Measurements from ENCODE around the gene ZFR.
A peak's percentile ranks its signal among the peaks of the same experiment; 100 is the strongest.
"Not testable (repeated sequence)": the region's sequence is repeated elsewhere in the genome, so short reads cannot be mapped to it uniquely, and the experiment has no call there.

Gene ZFR

GRCh38 chr5:32450952-32451351 lies 6.4 kb upstream of the ZFR start:
- DNase-seq: no peak

GRCh38 chr5:32449262-32449661 lies 4.7 kb upstream of the ZFR start:
- DNase-seq: no peak

GRCh38 chr5:32446630-32447029 lies 2.1 kb upstream of the ZFR start:
- peak; percentile 39 to 49 (median 48) for DNase-seq

- DNase-seq: no peak
These were observed 1.5 kb upstream of the ZFR start for GRCh38 chr5:32445831-32446614.

GRCh38 chr5:32445287-32445758 lies 783 bp upstream of the ZFR start:
- DNase-seq: no peak

GRCh38 chr5:32443541-32444430 lies 754 bp downstream of the ZFR start:
- DNase-seq: peak; percentile 16 to 52 (median 36)

GRCh38 chr5:32443145-32443540 lies 1.4 kb downstream of the ZFR start:
- peak in 3 of 4 experiments; percentile 13 to 40 (median 33) for DNase-seq

- no peak for DNase-seq
These were observed 5.4 kb downstream of the ZFR start for GRCh38 chr5:32439086-32439642.

- DNase-seq: no peak
These were observed 7.8 kb downstream of the ZFR start for GRCh38 chr5:32436553-32437242.

GRCh38 chr5:32435383-32435782 lies 9.2 kb downstream of the ZFR start:
- no peak for DNase-seq

- DNase-seq: peak in 2 of 4 experiments; percentile 39 to 46
These were observed 10.3 kb downstream of the ZFR start for GRCh38 chr5:32434221-32434620.

- no peak for DNase-seq
These were observed 11.9 kb downstream of the ZFR start for GRCh38 chr5:32432633-32433032.

- DNase-seq: not testable (repeated sequence)
These were observed 13.7 kb downstream of the ZFR start for GRCh38 chr5:32430825-32431224.

GRCh38 chr5:32428426-32428825 lies 16.1 kb downstream of the ZFR start:
- no peak for DNase-seq

GRCh38 chr5:32426440-32427151 lies 17.9 kb downstream of the ZFR start:
- DNase-seq: no peak

GRCh38 chr5:32422697-32423096 lies 21.8 kb downstream of the ZFR start:
- no peak for DNase-seq

GRCh38 chr5:32421075-32421474 lies 23.5 kb downstream of the ZFR start:
- DNase-seq: no peak

- DNase-seq: no peak
These were observed 24.0 kb downstream of the ZFR start for GRCh38 chr5:32420506-32420905.

GRCh38 chr5:32419791-32420190 lies 24.7 kb downstream of the ZFR start:
- DNase-seq: no peak

GRCh38 chr5:32413466-32414263 lies 30.9 kb downstream of the ZFR start:
- DNase-seq: peak in 2 of 4 experiments; percentile 7 to 23

- DNase-seq: no peak
These were observed 33.9 kb downstream of the ZFR start for GRCh38 chr5:32410630-32411029.
